HepG2 (cell line): ENCODE data around the gene KLHL35. TPM values are rescaled to one million over a fixed set of nuclear protein-coding genes. Genes with fewer than 3 reads are reported as not detected.

Experiments used
- GABPA ChIP-seq, 2 experiments: IDR thresholded peaks; 2 replicates each; pipeline ENCODE4 v1.6.1; 2011 to 2016; ENCODE audit warnings: low read depth in 2 of 2, low read length in 1 of 2, missing biosample characterization in 1 of 2, missing genetic modification characterization in 1 of 2
- MTF1 ChIP-seq: sonication (generic); formaldehyde crosslinking; IDR thresholded peaks from 2 replicates; pipeline ENCODE4 v1.5.0; 2020; ENCODE audit warnings: missing genetic modification reagents
- NR3C1 ChIP-seq: sonication (generic); formaldehyde crosslinking; IDR thresholded peaks from 2 replicates; pipeline ENCODE4 v1.4.0; 2020; ENCODE audit warnings: missing genetic modification reagents
- POLR2G ChIP-seq: fragments of 200-400 bp; formaldehyde crosslinking; IDR thresholded peaks from 2 replicates; pipeline ENCODE4 v1.6.1; 2018; ENCODE audit warnings: mild to moderate bottlenecking, low read depth, low read length, moderate library complexity
- PTBP1 ChIP-seq: fragments of 200-400 bp; formaldehyde crosslinking; IDR thresholded peaks from 2 replicates; pipeline ENCODE4 v1.6.1; 2018; ENCODE audit warnings: low read length, low read depth; ENCODE audit not compliant: poor library complexity, severe bottlenecking
- SP140L ChIP-seq: sonication (generic); formaldehyde crosslinking; IDR thresholded peaks from 2 replicates; pipeline ENCODE4 v1.4.0; 2020; ENCODE audit warnings: missing genetic modification reagents, borderline replicate concordance
- TCF12 ChIP-seq, 2 experiments: fragments of 450-650 bp in 1 of 2; sonication (generic) in 1 of 2; formaldehyde crosslinking in 1 of 2; IDR thresholded peaks; 2 replicates each; pipeline versions ENCODE4 v1.6.1 to v1.8.0; 2017 to 2022; ENCODE audit warnings: antibody characterized with exemption in 1 of 2, mild to moderate bottlenecking in 1 of 2, missing genetic modification reagents in 1 of 2, moderate library complexity in 1 of 2
- ZBTB7A ChIP-seq: sonication (generic); formaldehyde crosslinking; IDR thresholded peaks from 2 replicates; pipeline ENCODE4 v1.8.0; 2022; ENCODE audit warnings: mild to moderate bottlenecking, missing genetic modification reagents
- ZMYM2 ChIP-seq: sonication (generic); formaldehyde crosslinking; IDR thresholded peaks from 2 replicates; pipeline ENCODE4 v1.8.0; 2022; ENCODE audit warnings: mild to moderate bottlenecking, missing genetic modification reagents
- ZNF121 ChIP-seq: sonication (generic); formaldehyde crosslinking; IDR thresholded peaks from 2 replicates; pipeline ENCODE4 v1.5.0; 2020; ENCODE audit warnings: mild to moderate bottlenecking, missing genetic modification reagents
- ZNF138 ChIP-seq: sonication (generic); formaldehyde crosslinking; IDR thresholded peaks from 2 replicates; pipeline ENCODE4 v1.5.0; 2020; ENCODE audit warnings: mild to moderate bottlenecking, low read depth, missing genetic modification reagents
- ZNF225 ChIP-seq: sonication (generic); formaldehyde crosslinking; IDR thresholded peaks from 2 replicates; pipeline ENCODE4 v1.4.0; 2020; ENCODE audit warnings: mild to moderate bottlenecking, missing genetic modification reagents
- ZNF556 ChIP-seq: sonication (generic); formaldehyde crosslinking; IDR thresholded peaks from 2 replicates; pipeline ENCODE4 v1.4.0; 2020; ENCODE audit warnings: mild to moderate bottlenecking, missing genetic modification reagents, borderline replicate concordance
- ZNF563 ChIP-seq: sonication (generic); formaldehyde crosslinking; IDR thresholded peaks from 2 replicates; pipeline ENCODE4 v1.8.0; 2022; ENCODE audit warnings: mild to moderate bottlenecking, moderate library complexity, missing genetic modification reagents
- ZNF724P ChIP-seq: sonication (generic); formaldehyde crosslinking; IDR thresholded peaks from 2 replicates; pipeline ENCODE4 v1.8.0; 2022; ENCODE audit warnings: missing genetic modification reagents, borderline replicate concordance
- polyA plus RNA-seq, 8 experiments: library from polyadenylated mRNA; depleted of rRNA in 3 of 8; stranded (reverse) in 7 of 8; unstranded in 1 of 8; fragments of >200 nt; fragmentation: Illumina TruSeq in 4 of 8; extraction: Trizol in 4 of 8; gene quantifications; 2 replicates each; pipeline versions ENCODE4 v1.2.1 to v1.2.3, GENCODE V29; 2011 to 2016; ENCODE audit warnings: low read depth in 4 of 8, missing spikeins in 1 of 8, mixed read lengths in 1 of 8; ENCODE audit not compliant: insufficient read depth in 1 of 8
- total RNA-seq, 5 experiments: library from RNA; depleted of rRNA; stranded (reverse); fragments of >200 nt; fragmentation: Illumina TruSeq; extraction: Trizol; gene quantifications; 2 replicates each; pipeline ENCODE4 v1.2.3, GENCODE V29; 2016; ENCODE audit warnings: low read depth in 1 of 5
- TF ChIP-seq, protein P1 (sequence below): sonication (generic); formaldehyde crosslinking; IDR thresholded peaks from 2 replicates; pipeline ENCODE4 v1.5.0; 2020; ENCODE audit warnings: mild to moderate bottlenecking, missing genetic modification reagents, borderline replicate concordance

KLHL35 gene
- total and polyA plus RNA-seq, 2 of the 13 experiments (the other 11 are each of a cell fraction or from before 2014, with no cell fraction given), result not detected

DNA sequence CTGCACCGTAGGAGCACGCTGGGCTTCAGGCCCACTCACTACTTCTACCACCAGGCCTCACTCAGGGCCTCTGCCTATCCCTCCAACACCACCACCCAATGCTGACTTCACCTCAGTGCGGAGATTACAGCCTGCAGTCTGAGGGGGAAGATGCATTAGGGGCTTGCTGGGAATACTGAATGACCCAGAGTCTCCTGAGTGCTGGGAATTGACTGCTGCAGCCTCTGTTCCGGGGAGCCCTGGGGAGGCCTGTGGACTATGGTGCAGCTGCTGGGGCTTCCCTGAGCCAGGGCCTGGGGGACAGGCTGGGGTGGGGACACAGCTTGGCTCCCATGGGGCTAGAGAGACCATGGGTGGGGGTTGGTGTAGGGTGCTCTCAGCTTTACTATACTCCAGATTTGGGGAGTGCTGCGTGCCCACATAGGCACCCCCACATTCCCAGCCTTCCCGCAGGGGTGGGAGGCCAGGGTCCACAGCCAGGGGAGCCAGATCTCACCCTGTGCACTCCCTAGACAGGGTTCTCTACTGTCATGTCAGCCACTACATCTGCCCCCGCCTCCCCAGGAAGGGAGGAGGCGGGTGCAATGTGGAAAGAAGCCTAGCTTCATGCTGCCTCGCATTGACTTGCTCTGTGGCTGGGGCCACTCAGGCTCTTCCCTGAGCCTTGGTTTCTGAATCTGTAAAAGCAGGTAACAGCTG is 48.4 kb upstream of the KLHL35 start (continued):
- TF ChIP-seq POLR2G (no peak), ZNF138 (CRISPR knock-in tag) (no peak), SP140L (CRISPR knock-in tag) (no peak), PTBP1 (no peak), ZNF121 (no peak), ZNF225 (CRISPR knock-in tag) (no peak), NR3C1 (no peak), MTF1 (CRISPR knock-in tag) (no peak), GABPA (IDR thresholded peaks at IDR 0.05; ENCODE audit: low read depth, low read length) (no peak), GABPA (CRISPR knock-in tag; IDR thresholded peaks at IDR 0.05; ENCODE audit: low read depth) (no peak), ZMYM2 (CRISPR knock-in tag) (no peak), ZNF556 (CRISPR knock-in tag) (no peak), ZNF724P (CRISPR knock-in tag) (no peak), TCF12 (IDR thresholded peaks at IDR 0.05) (no peak), TCF12 (CRISPR knock-in tag; IDR thresholded peaks at IDR 0.05) (no peak), ZNF563 (CRISPR knock-in tag) (no peak), ZBTB7A (no peak)
- TF ChIP-seq, protein P1, sequence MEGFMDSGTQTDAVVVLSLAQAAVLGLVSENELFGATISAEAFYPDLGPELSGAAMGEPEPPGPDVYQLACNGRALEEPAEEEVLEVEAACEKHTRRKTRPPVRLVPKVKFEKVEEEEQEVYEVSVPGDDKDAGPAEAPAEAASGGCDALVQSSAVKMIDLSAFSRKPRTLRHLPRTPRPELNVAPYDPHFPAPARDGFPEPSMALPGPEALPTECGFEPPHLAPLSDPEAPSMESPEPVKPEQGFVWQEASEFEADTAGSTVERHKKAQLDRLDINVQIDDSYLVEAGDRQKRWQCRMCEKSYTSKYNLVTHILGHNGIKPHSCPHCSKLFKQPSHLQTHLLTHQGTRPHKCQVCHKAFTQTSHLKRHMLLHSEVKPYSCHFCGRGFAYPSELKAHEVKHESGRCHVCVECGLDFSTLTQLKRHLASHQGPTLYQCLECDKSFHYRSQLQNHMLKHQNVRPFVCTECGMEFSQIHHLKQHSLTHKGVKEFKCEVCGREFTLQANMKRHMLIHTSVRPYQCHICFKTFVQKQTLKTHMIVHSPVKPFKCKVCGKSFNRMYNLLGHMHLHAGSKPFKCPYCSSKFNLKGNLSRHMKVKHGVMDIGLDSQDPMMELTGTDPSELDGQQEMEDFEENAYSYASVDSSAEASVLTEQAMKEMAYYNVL (CRISPR knock-in tag), result no peak
